IMR-90 (cell line): ENCODE results near the gene CD8B2. TPM values are rescaled to one million over a fixed set of nuclear protein-coding genes. Genes with fewer than 3 reads are reported as not detected.
"Not testable (repeated sequence)": the region's sequence is repeated elsewhere in the genome, so short reads cannot be mapped to it uniquely, and the experiment has no call there.

Experiments used
- ATAC-seq: fragments of 200-7000 bp; cut with Tn5 transposase; 2 replicates; pipeline ENCODE4 v1.9.1; 2020; ENCODE audit warnings: low read depth, mild to moderate bottlenecking, moderate library complexity
- BruUV-seq: library from RNA; stranded (reverse); fragments of 400-500 nt; replicated peaks from 2 replicates; lab custom pipeline; 2021; lab: Mats Ljungman, UMichigan
- CTCF ChIA-PET: fragments of 300-600 bp; formaldehyde crosslinking; extraction: SDS; loops from one replicate; lab custom pipeline; 2021; ENCODE audit warnings: antibody characterized with exemption; lab: Yijun Ruan, JAX
- POLR2A ChIA-PET: fragments of 300-600 bp; sonication (Branson Sonifier 250); formaldehyde crosslinking; loops from one replicate; lab custom pipeline; 2022; ENCODE audit warnings: antibody characterized with exemption; ENCODE audit not compliant: unreplicated experiment; lab: Charles Lee
- DNase-seq: peaks from one replicate; pipeline ENCODE4 v3.0.0; 2013
- H2AFZ ChIP-seq: replicated peaks from 2 replicates; pipeline ENCODE3; 2013; ENCODE audit warnings: low read length, mild to moderate bottlenecking; ENCODE audit not compliant: poor library complexity
- H2AK5ac ChIP-seq: 2 replicates; pipeline ENCODE4 v1.6.1; 2013; ENCODE audit warnings: low read depth, low read length, inconsistent platforms
- H2AK9ac ChIP-seq: replicated peaks from 2 replicates; pipeline ENCODE3; 2013; ENCODE audit warnings: mild to moderate bottlenecking, low read depth, low read length, moderate library complexity; ENCODE audit not compliant: poor library complexity
- H2BK120ac ChIP-seq: 2 replicates; pipeline ENCODE4 v1.6.1; 2013; ENCODE audit warnings: low read depth, low read length, inconsistent platforms
- H2BK15ac ChIP-seq: 3 replicates; pipeline ENCODE4 v1.6.1; 2013; ENCODE audit warnings: low read depth, low read length, inconsistent platforms
- H2BK20ac ChIP-seq: 2 replicates; pipeline ENCODE4 v1.6.1; 2013; ENCODE audit warnings: low read depth, mild to moderate bottlenecking, inconsistent platforms, low read length, moderate library complexity
- H2BK5ac ChIP-seq: 2 replicates; pipeline ENCODE4 v1.6.1; 2013; ENCODE audit warnings: mild to moderate bottlenecking, low read depth, low read length, inconsistent platforms; ENCODE audit not compliant: poor library complexity, severe bottlenecking
- H3K14ac ChIP-seq: replicated peaks from 2 replicates; pipeline ENCODE4 v1.6.1; 2013; ENCODE audit warnings: low read depth, low read length, inconsistent platforms
- H3K18ac ChIP-seq: 2 replicates; pipeline ENCODE4 v1.6.1; 2013; ENCODE audit warnings: low read depth, low read length, control low read depth
- H3K23ac ChIP-seq: 2 replicates; pipeline ENCODE4 v1.6.1; 2013; ENCODE audit warnings: low read depth, low read length, inconsistent platforms
- H3K27ac ChIP-seq: 2 replicates; pipeline ENCODE4 v1.5.1; 2013; ENCODE audit warnings: mild to moderate bottlenecking, control low read depth, low read length; ENCODE audit not compliant: insufficient read depth
- H3K27me3 ChIP-seq: 2 replicates; pipeline ENCODE4 v1.6.1; 2013; ENCODE audit warnings: low read length; ENCODE audit not compliant: control insufficient read depth, insufficient read depth
- H3K36me3 ChIP-seq: 2 replicates; pipeline ENCODE4 v1.6.1; 2013; ENCODE audit warnings: low read length, mixed read lengths; ENCODE audit not compliant: control insufficient read depth, insufficient read depth
- H3K4ac ChIP-seq: 2 replicates; pipeline ENCODE4 v1.6.1; 2013; ENCODE audit warnings: low read depth, low read length, inconsistent platforms
- H3K4me1 ChIP-seq: 2 replicates; pipeline ENCODE4 v1.6.1; 2013; ENCODE audit warnings: low read length, mixed read lengths; ENCODE audit not compliant: control insufficient read depth, insufficient read depth
- H3K4me2 ChIP-seq: 2 replicates; pipeline ENCODE4 v1.6.1; 2013; ENCODE audit warnings: low read depth, mild to moderate bottlenecking, control low read depth, low read length, moderate library complexity
- H3K4me3 ChIP-seq: 2 replicates; pipeline ENCODE4 v1.5.1; 2013; ENCODE audit warnings: low read depth, mild to moderate bottlenecking, control low read depth, low read length, moderate library complexity; ENCODE audit not compliant: insufficient read depth
- H3K56ac ChIP-seq: 2 replicates; pipeline ENCODE4 v1.6.1; 2013; ENCODE audit warnings: low read length, inconsistent platforms; ENCODE audit not compliant: insufficient read depth; ENCODE audit errors: extremely low read depth
- H3K79me1 ChIP-seq, 2 experiments: 2 replicates each; pipeline ENCODE4 v1.6.1; 2013; ENCODE audit warnings: low read length in 2 of 2, inconsistent platforms in 1 of 2, low read depth in 1 of 2
- H3K9ac ChIP-seq: 2 replicates; pipeline ENCODE4 v1.6.1; 2013; ENCODE audit warnings: low read depth, low read length, control low read depth
- H3K9me1 ChIP-seq: 2 replicates; pipeline ENCODE4 v1.6.1; 2013; ENCODE audit warnings: low read length, inconsistent platforms; ENCODE audit not compliant: insufficient read depth
- H3K9me3 ChIP-seq: 2 replicates; pipeline ENCODE4 v1.6.1; 2013; ENCODE audit warnings: low read length; ENCODE audit not compliant: control insufficient read depth, insufficient read depth
- H4K20me1 ChIP-seq: 2 replicates; pipeline ENCODE4 v1.6.1; 2013; ENCODE audit warnings: low read length, inconsistent platforms; ENCODE audit not compliant: insufficient read depth
- H4K5ac ChIP-seq: 2 replicates; pipeline ENCODE4 v1.6.1; 2013; ENCODE audit warnings: mild to moderate bottlenecking, low read depth, low read length, control low read depth
- H4K8ac ChIP-seq, 2 experiments: 2 replicates each; pipeline ENCODE4 v1.6.1; 2013; ENCODE audit warnings: low read depth in 2 of 2, low read length in 2 of 2, control low read depth in 1 of 2, inconsistent platforms in 1 of 2
- H4K91ac ChIP-seq: 2 replicates; pipeline ENCODE4 v1.6.1; 2013; ENCODE audit warnings: low read depth, low read length, inconsistent platforms; ENCODE audit not compliant: insufficient read depth
- WGBS, 2 experiments: methylation state at CpG; one replicate each; pipeline versions ENCODE4 v1.1.5 to v1.1.7; 2013; ENCODE audit warnings: missing lambda C conversion rate in 2 of 2; ENCODE audit not compliant: insufficient read length in 1 of 2; ENCODE audit errors: extremely low coverage in 2 of 2; 5-methylcytosine and 5-hydroxymethylcytosine counted together
- dilution Hi-C: fragments of 300-500 bp; cut with HindIII; formaldehyde crosslinking; loops from one replicate; pipeline ENCODE4 v1.14.3; 2018; ENCODE audit warnings: low sequenced_read_pairs; ENCODE audit not compliant: unreplicated experiment
- in situ Hi-C: fragments of 300-500 bp; cut with MboI; formaldehyde crosslinking; loops from 3 replicates; pipeline ENCODE4 v1.14.3; 2019; ENCODE audit warnings: low sequenced_read_pairs, inconsistent platforms, mixed read lengths
- intact Hi-C: fragments of 100-400 bp; cut with micrococcal nuclease; formaldehyde crosslinking; loops from 2 replicates; pipeline ENCODE4 v1.10.0; 2022
- polyA plus RNA-seq, 3 experiments: library from polyadenylated mRNA; depleted of rRNA; stranded (reverse); fragments of >200 nt; gene quantifications; 2 replicates each; pipeline ENCODE4 v1.2.3, GENCODE V29; 2012; ENCODE audit warnings: low replicate concordance in 1 of 3
- total RNA-seq: library from RNA; depleted of rRNA; stranded (reverse); fragments of >200 nt; gene quantifications from 2 replicates; pipeline ENCODE4 v1.2.3, GENCODE V29; 2012

The CD8B2 gene
- total and polyA plus RNA-seq, 2 of the 4 experiments (the other 2 are of a cell fraction): not detected

- no CpG with 5 or more reads among the region's 9 CpGs for WGBS, 2 experiments
- intact Hi-C loops: not testable (repeated sequence)
Measured at GRCh38 chr2:106506002-106506687, 19.0 kb downstream of the CD8B2 start.

GRCh38 chr2:106508660-106509373 lies 21.7 kb downstream of the CD8B2 start:
- H3K27ac ChIP-seq, ATAC-seq, H3K27me3 ChIP-seq, H2AFZ ChIP-seq, BruUV-seq, H2BK20ac ChIP-seq, H3K18ac ChIP-seq, intact Hi-C loops, POLR2A ChIA-PET, H3K9me3 ChIP-seq, H3K4me2 ChIP-seq, H3K14ac ChIP-seq, H2BK120ac ChIP-seq, H2BK5ac ChIP-seq, CTCF ChIA-PET, H3K79me1 ChIP-seq, H2AK9ac ChIP-seq, in situ Hi-C loops, DNase-seq, H2BK15ac ChIP-seq, H3K9me1 ChIP-seq, H4K91ac ChIP-seq, H4K8ac ChIP-seq, H3K9ac ChIP-seq, dilution Hi-C loops, H4K20me1 ChIP-seq, H4K5ac ChIP-seq, H3K4ac ChIP-seq, H3K56ac ChIP-seq, H2AK5ac ChIP-seq, H3K36me3 ChIP-seq, H3K4me1 ChIP-seq, H3K4me3 ChIP-seq, H3K23ac ChIP-seq: not testable (repeated sequence)
- WGBS, 2 experiments: no CpG with 5 or more reads among the region's 11 CpGs

More at GRCh38 chr2:106506002-106506687, 19.0 kb downstream of the CD8B2 start:
- H3K9ac ChIP-seq, H3K9me1 ChIP-seq, H4K91ac ChIP-seq, H2AK9ac ChIP-seq, H3K27me3 ChIP-seq, H3K4me3 ChIP-seq, in situ Hi-C loops, H2BK20ac ChIP-seq, H3K14ac ChIP-seq, H3K4me1 ChIP-seq, H2BK120ac ChIP-seq, H2AFZ ChIP-seq, POLR2A ChIA-PET, dilution Hi-C loops, BruUV-seq, H3K36me3 ChIP-seq, H4K20me1 ChIP-seq, H3K27ac ChIP-seq, H2BK15ac ChIP-seq, H3K18ac ChIP-seq, H3K4me2 ChIP-seq, H3K23ac ChIP-seq, DNase-seq, H2BK5ac ChIP-seq, ATAC-seq, H4K5ac ChIP-seq, H2AK5ac ChIP-seq, H3K79me1 ChIP-seq, H3K4ac ChIP-seq, H3K56ac ChIP-seq, CTCF ChIA-PET, H3K9me3 ChIP-seq, H4K8ac ChIP-seq: not testable (repeated sequence)
